DOHH2 (cell line): Measurements from ENCODE around the gene TRAF3IP3.

Source experiments
- CTCF ChIP-seq: fragments of 200-600 bp; sonication (generic); IDR thresholded peaks from one replicate; pipeline ENCODE4 v1.5.1; 2014; ENCODE audit warnings: antibody characterized with exemption, mild to moderate bottlenecking, low read depth, low read length; ENCODE audit not compliant: poor library complexity, severe bottlenecking
- EZH2phosphoT487 ChIP-seq: fragments of 200-600 bp; sonication (generic); IDR thresholded peaks from 2 replicates; pipeline ENCODE4 v1.6.1; 2017; ENCODE audit warnings: borderline replicate concordance, mild to moderate bottlenecking, antibody characterized with exemption, low read length, moderate library complexity, mixed read lengths

GRCh38 chr1:209748620-209749019 is 7.2 kb upstream of the TRAF3IP3 start:
- TF ChIP-seq CTCF (no peak), EZH2phosphoT487 (no peak)
